ENCODE results near the gene LSG1. TPM values are rescaled to one million over a fixed set of nuclear protein-coding genes. Genes with fewer than 3 reads are reported as not detected.

Gene LSG1
- total RNA-seq, 1 experiment from 2014 or later = 39.7 TPM

DNA sequence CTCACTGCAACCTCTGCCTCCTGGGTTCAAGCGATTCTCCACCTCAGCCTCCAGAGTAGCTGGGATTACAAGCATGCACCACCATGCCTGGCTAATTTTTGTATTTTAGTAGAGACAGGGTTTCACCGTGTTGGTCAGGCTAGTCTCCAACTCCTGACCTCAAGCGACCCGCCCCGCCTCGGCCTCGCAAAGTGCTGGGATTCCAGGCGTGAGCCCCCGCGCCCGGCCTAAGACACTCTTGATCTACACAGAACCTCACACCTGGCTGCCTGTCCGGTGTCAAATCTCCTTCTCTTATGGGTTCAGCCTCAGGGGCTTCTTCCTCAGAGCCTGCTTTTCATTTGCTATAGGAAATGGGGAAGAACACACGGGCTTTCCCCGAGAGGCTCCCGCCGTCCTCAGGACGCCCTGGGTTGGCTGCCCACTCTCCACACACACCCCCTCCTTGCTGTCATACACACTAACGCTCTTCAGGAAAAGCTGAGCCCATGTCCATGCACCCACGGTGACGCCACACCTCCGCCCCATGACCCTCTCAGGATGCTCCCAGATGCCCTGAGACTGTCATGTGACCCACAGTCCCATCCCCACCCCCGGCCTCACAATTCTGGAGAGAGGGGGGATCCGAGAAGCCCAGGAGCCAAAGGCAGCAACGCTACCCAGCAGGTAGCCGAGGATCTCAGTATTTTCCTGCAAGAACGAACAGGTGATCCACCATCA lies 49.2 kb downstream of the LSG1 start (continued):
- TF ChIP-seq EZH2 (IDR thresholded peaks at IDR 0.05) (no peak), EZH2phosphoT487 (IDR thresholded peaks at IDR 0.05; ENCODE audit: borderline replicate concordance) (no peak), EGR1 (IDR thresholded peaks at IDR 0.05; ENCODE audit: low read depth) (no peak), YY1 (IDR thresholded peaks at IDR 0.05; ENCODE audit: extremely low read depth, insufficient replicate concordance, low read depth, low read length) (no peak)
- TF ChIP-seq, protein P1, sequence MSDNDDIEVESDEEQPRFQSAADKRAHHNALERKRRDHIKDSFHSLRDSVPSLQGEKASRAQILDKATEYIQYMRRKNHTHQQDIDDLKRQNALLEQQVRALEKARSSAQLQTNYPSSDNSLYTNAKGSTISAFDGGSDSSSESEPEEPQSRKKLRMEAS (IDR thresholded peaks at IDR 0.05) = no peak

DNA sequence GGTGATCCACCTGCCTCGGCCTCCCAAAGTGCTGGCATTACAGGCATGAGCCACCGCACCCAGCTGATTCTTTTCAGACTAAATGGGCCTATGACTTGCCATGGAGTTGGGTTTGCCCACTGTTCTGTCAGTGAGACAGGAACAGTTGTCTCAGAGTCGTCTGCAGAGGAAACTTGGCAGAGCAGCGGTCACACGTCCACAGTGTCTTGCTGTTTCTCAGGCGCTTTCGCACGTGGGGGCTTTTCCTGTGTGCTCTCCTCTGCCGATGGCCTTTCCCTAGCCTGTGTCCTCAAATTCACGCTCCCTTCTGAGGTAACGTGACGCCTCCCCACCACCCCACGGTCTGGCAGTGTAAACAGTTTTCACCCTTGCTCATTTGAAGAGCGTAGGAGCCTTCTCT lies 50.0 kb downstream of the LSG1 start:
- Histone ChIP-seq H3K27me3 (ENCODE audit: insufficient read depth, low read length) (no peaks in the 10 kb centered on the region), H3K9me3 (ENCODE audit: control insufficient read depth in 1 of 2, insufficient read depth in 1 of 2, low read depth in 1 of 2, low read length in 2 of 2) (no peaks in the 10 kb centered on the region), H3K4me2 (ENCODE audit: low read length) (no peak overlapping the region), H3K4me3 (replicated peaks in 1 of 2; ENCODE audit: low read depth in 1 of 2, low read length in 2 of 2) (no peak overlapping the region), H3K4me1 (ENCODE audit: control insufficient read depth in 1 of 2, insufficient read depth in 2 of 2, low read length in 2 of 2) (no peaks in the 10 kb centered on the region), H3K9me2 (ENCODE audit: insufficient read depth) (no peaks in the 10 kb centered on the region), H3K79me2 (ENCODE audit: insufficient read depth, low read length) (no peaks in the 10 kb centered on the region), H3K27ac (ENCODE audit: low read depth, low read length) (no peak overlapping the region), H3K9ac (ENCODE audit: low read length) (no peak overlapping the region), H4K20me1 (ENCODE audit: insufficient read depth) (no peaks in the 10 kb centered on the region), H3K36me3 (ENCODE audit: control insufficient read depth in 1 of 2, insufficient read depth in 2 of 2, low read length in 2 of 2) (peaks cover 2 to 8% of the 10 kb centered on the region in 2 experiments; a peak in 2 of 4 replicates), H2AFZ (ENCODE audit: low read depth, low read length, poor library complexity, severe bottlenecking) (no peak overlapping the region)
- ATAC-seq (no peak), DNase-seq (ENCODE audit: low read depth, low spot score) (no peak)
- intact Hi-C loops (cut with micrococcal nuclease) = no loop called here
- no TSS peak for BruUV-seq (replicated peaks)
- no peak for TF ChIP-seq JUND (IDR thresholded peaks at IDR 0.05)
- TF ChIP-seq, protein P2, sequence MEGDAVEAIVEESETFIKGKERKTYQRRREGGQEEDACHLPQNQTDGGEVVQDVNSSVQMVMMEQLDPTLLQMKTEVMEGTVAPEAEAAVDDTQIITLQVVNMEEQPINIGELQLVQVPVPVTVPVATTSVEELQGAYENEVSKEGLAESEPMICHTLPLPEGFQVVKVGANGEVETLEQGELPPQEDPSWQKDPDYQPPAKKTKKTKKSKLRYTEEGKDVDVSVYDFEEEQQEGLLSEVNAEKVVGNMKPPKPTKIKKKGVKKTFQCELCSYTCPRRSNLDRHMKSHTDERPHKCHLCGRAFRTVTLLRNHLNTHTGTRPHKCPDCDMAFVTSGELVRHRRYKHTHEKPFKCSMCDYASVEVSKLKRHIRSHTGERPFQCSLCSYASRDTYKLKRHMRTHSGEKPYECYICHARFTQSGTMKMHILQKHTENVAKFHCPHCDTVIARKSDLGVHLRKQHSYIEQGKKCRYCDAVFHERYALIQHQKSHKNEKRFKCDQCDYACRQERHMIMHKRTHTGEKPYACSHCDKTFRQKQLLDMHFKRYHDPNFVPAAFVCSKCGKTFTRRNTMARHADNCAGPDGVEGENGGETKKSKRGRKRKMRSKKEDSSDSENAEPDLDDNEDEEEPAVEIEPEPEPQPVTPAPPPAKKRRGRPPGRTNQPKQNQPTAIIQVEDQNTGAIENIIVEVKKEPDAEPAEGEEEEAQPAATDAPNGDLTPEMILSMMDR (IDR thresholded peaks at IDR 0.05 in 2 of 3, conservative IDR thresholded peaks at IDR 0.05 in 1 of 3; ENCODE audit: borderline replicate concordance in 1 of 3, insufficient read depth in 1 of 3, low read depth in 2 of 3, low read length in 2 of 3) = no peak
- no peak for TF ChIP-seq ZFX (IDR thresholded peaks at IDR 0.05)
- no peak for TF ChIP-seq EZH2phosphoT487 (IDR thresholded peaks at IDR 0.05; ENCODE audit: borderline replicate concordance)
- no peak for TF ChIP-seq POLR2AphosphoS5 (IDR thresholded peaks at IDR 0.05; ENCODE audit: low read depth, low read length)
- TF ChIP-seq, protein P1 (IDR thresholded peaks at IDR 0.05) = no peak
- TF ChIP-seq, protein P3, sequence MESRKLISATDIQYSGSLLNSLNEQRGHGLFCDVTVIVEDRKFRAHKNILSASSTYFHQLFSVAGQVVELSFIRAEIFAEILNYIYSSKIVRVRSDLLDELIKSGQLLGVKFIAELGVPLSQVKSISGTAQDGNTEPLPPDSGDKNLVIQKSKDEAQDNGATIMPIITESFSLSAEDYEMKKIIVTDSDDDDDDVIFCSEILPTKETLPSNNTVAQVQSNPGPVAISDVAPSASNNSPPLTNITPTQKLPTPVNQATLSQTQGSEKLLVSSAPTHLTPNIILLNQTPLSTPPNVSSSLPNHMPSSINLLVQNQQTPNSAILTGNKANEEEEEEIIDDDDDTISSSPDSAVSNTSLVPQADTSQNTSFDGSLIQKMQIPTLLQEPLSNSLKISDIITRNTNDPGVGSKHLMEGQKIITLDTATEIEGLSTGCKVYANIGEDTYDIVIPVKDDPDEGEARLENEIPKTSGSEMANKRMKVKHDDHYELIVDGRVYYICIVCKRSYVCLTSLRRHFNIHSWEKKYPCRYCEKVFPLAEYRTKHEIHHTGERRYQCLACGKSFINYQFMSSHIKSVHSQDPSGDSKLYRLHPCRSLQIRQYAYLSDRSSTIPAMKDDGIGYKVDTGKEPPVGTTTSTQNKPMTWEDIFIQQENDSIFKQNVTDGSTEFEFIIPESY (IDR thresholded peaks at IDR 0.05; ENCODE audit: extremely low read depth, insufficient replicate concordance, low read length) = no peak
- no peak for TF ChIP-seq CEBPB (IDR thresholded peaks at IDR 0.05; ENCODE audit: low read depth)
- no peak for TF ChIP-seq ZNF274 (IDR thresholded peaks at IDR 0.05; ENCODE audit: low read depth, low read length)
- TF ChIP-seq SP1 (IDR thresholded peaks at IDR 0.05; ENCODE audit: low read depth) = no peak
- TF ChIP-seq, protein P4, sequence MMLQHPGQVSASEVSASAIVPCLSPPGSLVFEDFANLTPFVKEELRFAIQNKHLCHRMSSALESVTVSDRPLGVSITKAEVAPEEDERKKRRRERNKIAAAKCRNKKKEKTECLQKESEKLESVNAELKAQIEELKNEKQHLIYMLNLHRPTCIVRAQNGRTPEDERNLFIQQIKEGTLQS (IDR thresholded peaks at IDR 0.05) = no peak
- TF ChIP-seq RAD21 (IDR thresholded peaks at IDR 0.05; ENCODE audit: low read depth) = no peak
- ChIA-PET POLR2A (no interaction called here), CTCF (interaction anchor here (1.4 kb wide), 1 partner anchor 27 kb away, joined by 3 read pairs; no protein-coding TSS in a partner anchor), RAD21 (ENCODE audit: low non-redundant PET in 1 of 2, low total read pairs in 2 of 2, uncharacterized antibody in 2 of 2, unreplicated experiment in 2 of 2) (no interaction called here)

All from HCT116 (cell line).